Mammary epithelial cell (primary cell): ENCODE data around the gene KSR2.

Source experiments
- CTCF ChIP-seq, 2 donors: IDR thresholded peaks in 1 of 2; conservative IDR thresholded peaks in 1 of 2; 2 replicates each; pipeline ENCODE4 v1.5.1; 2011 to 2012; ENCODE audit warnings: inconsistent platforms in 2 of 2, low read length in 2 of 2, mild to moderate bottlenecking in 2 of 2, control low read depth in 1 of 2, low read depth in 1 of 2; ENCODE audit not compliant: insufficient read depth in 1 of 2; ENCODE audit errors: extremely low read depth in 1 of 2
- EZH2 ChIP-seq: IDR thresholded peaks from 2 replicates; pipeline ENCODE4 v1.6.1; 2012; ENCODE audit warnings: low read length, inconsistent platforms, borderline replicate concordance

GRCh38 chr12:117797202-117797601 lies 171.6 kb downstream of the KSR2 start:
- TF ChIP-seq CTCF (conservative IDR thresholded peaks at IDR 0.05 in 1 of 2, IDR thresholded peaks at IDR 0.05 in 1 of 2; ENCODE audit: extremely low read depth in 1 of 2, insufficient read depth in 1 of 2, low read depth in 1 of 2, low read length in 2 of 2) (no peak), EZH2 (no peak)
